Smooth muscle cell (in vitro differentiated cells): ENCODE measurements around the gene COX17. TPM values are rescaled to one million over a fixed set of nuclear protein-coding genes. Genes with fewer than 3 reads are reported as not detected.

Experiments
- DNase-seq: peaks from one replicate; lab custom pipeline; 2025; ENCODE audit not compliant: unreplicated experiment; lab: John Stamatoyannopoulos, UW
- H2AFZ ChIP-seq: fragments of 200-600 bp; sonication (generic); 2 replicates; pipeline ENCODE4 v1.6.0; 2016; ENCODE audit warnings: antibody characterized with exemption, low read depth, mild to moderate bottlenecking
- H3F3A ChIP-seq: fragments of 200-600 bp; sonication (generic); 2 replicates; pipeline ENCODE4 v1.6.0; 2017; ENCODE audit warnings: antibody characterized with exemption, low read depth
- H3K27ac ChIP-seq: fragments of 200-600 bp; sonication (generic); 2 replicates; pipeline ENCODE4 v1.5.1; 2016; ENCODE audit warnings: low read depth, mild to moderate bottlenecking
- H3K27me3 ChIP-seq: fragments of 200-600 bp; sonication (generic); 2 replicates; pipeline ENCODE4 v1.6.1; 2016; ENCODE audit warnings: low read depth, mild to moderate bottlenecking
- H3K36me3 ChIP-seq: fragments of 200-600 bp; sonication (generic); 2 replicates; pipeline ENCODE4 v1.5.1; 2016; ENCODE audit warnings: low read depth
- H3K4me1 ChIP-seq: fragments of 200-600 bp; sonication (generic); 2 replicates; pipeline ENCODE4 v1.5.1; 2016; ENCODE audit warnings: low read depth
- H3K4me2 ChIP-seq: fragments of 200-600 bp; sonication (generic); 2 replicates; pipeline ENCODE4 v1.6.0; 2016; ENCODE audit warnings: mild to moderate bottlenecking
- H3K4me3 ChIP-seq: fragments of 200-600 bp; sonication (generic); 2 replicates; pipeline ENCODE4 v1.5.1; 2016; ENCODE audit warnings: mild to moderate bottlenecking
- H3K79me2 ChIP-seq: fragments of 200-600 bp; sonication (generic); 2 replicates; pipeline ENCODE4 v1.6.0; 2016; ENCODE audit warnings: low read depth, mild to moderate bottlenecking
- H3K9ac ChIP-seq: fragments of 200-600 bp; sonication (generic); 2 replicates; pipeline ENCODE4 v1.6.0; 2016; ENCODE audit warnings: low read depth
- H3K9me3 ChIP-seq: fragments of 200-600 bp; sonication (generic); replicated peaks from 2 replicates; pipeline ENCODE4 v1.5.1; 2016; ENCODE audit warnings: low read depth
- H4K20me1 ChIP-seq: fragments of 200-600 bp; sonication (generic); 2 replicates; pipeline ENCODE4 v1.6.0; 2016; ENCODE audit warnings: low read depth
- WGBS: methylation state at CpG from one replicate; pipeline ENCODE4 v1.1.7; 2016; ENCODE audit warnings: low lambda C conversion rate; 5-methylcytosine and 5-hydroxymethylcytosine counted together
- polyA plus RNA-seq: library from polyadenylated mRNA; unstranded; fragments of >200 nt; fragmentation: Nextera tagmentation; extraction: Ambion mirVana; gene quantifications from 2 replicates; pipeline ENCODE4 v1.2.1, GENCODE V29; 2016
- total RNA-seq: library from RNA; depleted of rRNA; stranded (reverse); fragments of >200 nt; gene quantifications from 2 replicates; pipeline ENCODE4 v1.2.3, GENCODE V29; 2014
- TF ChIP-seq, protein P1 (sequence below): fragments of 200-600 bp; sonication (generic); IDR thresholded peaks from 2 replicates; pipeline ENCODE4 v1.5.1; 2017; ENCODE audit warnings: borderline replicate concordance, mild to moderate bottlenecking, antibody characterized with exemption; ENCODE audit not compliant: insufficient read depth, poor library complexity, severe bottlenecking

COX17 gene
- total and polyA plus RNA-seq, 2 experiments from 2014 or later, result 47.0 to 69.4 TPM

DNA sequence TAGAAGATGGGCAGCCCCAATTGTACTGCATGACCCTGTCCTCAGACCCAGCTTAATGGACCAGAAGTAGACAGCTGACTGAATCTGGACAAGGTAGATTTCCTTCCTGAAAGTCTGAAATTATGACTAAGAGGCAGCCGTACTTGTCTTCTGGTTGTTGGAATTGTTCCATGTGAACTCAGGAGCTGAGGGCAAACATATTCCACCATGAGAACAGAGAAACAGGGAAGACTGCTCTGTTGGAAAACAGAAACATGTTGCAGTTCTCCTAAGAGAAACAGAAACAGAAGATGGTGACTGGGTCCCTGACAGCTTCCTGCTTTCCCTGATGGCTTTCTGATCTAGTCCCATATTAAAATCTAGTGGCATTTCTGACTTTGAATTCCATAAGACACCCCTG lies 41.0 kb downstream of the COX17 start:
- H3K9me3 ChIP-seq, result no peaks in the 10 kb centered on the region
- no peak for DNase-seq
- H2AFZ ChIP-seq, result no peak overlapping the region
- H4K20me1 ChIP-seq, result no peaks in the 10 kb centered on the region
- 35% methylated on average over 1 of the region's 1 CpG for WGBS
- peak overlapping the region; percentile 96 for H3K27ac ChIP-seq
- no peak overlapping the region for H3K4me3 ChIP-seq
- no peak overlapping the region for H3K4me2 ChIP-seq
- no peaks in the 10 kb centered on the region for H3K36me3 ChIP-seq
- no peaks in the 10 kb centered on the region for H3K79me2 ChIP-seq
- peaks cover 14% of the 10 kb centered on the region for H3F3A ChIP-seq
- no peak overlapping the region for H3K9ac ChIP-seq
- no peaks in the 10 kb centered on the region for H3K27me3 ChIP-seq
- TF ChIP-seq, protein P1, sequence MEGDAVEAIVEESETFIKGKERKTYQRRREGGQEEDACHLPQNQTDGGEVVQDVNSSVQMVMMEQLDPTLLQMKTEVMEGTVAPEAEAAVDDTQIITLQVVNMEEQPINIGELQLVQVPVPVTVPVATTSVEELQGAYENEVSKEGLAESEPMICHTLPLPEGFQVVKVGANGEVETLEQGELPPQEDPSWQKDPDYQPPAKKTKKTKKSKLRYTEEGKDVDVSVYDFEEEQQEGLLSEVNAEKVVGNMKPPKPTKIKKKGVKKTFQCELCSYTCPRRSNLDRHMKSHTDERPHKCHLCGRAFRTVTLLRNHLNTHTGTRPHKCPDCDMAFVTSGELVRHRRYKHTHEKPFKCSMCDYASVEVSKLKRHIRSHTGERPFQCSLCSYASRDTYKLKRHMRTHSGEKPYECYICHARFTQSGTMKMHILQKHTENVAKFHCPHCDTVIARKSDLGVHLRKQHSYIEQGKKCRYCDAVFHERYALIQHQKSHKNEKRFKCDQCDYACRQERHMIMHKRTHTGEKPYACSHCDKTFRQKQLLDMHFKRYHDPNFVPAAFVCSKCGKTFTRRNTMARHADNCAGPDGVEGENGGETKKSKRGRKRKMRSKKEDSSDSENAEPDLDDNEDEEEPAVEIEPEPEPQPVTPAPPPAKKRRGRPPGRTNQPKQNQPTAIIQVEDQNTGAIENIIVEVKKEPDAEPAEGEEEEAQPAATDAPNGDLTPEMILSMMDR, result no peak
- H3K4me1 ChIP-seq, result peaks cover 8% of the 10 kb centered on the region

DNA sequence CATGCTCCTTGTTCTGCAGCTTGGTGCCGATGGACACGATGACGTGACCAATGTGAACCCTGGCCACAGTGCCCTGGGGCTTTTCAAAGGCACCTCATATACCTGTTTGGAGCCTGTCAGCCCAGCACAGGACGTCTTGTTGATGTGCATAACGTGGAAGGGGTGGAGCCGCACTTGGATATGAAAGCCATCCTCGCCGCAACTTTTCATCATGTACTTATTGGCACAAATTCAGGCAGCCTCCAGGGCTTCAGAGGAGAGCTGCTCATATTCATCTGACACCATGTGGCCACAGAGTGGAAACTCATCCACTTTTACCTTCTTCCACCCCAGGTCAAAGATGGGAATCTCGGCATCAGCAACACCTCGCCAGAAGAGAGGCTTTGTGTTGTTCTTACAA lies 41.5 kb downstream of the COX17 start:
- Histone ChIP-seq H2AFZ (no peak overlapping the region), H3K27ac (no peak overlapping the region), H4K20me1 (no peaks in the 10 kb centered on the region), H3K4me2 (no peak overlapping the region), H3K9me3 (no peaks in the 10 kb centered on the region), H3K79me2 (no peaks in the 10 kb centered on the region), H3K4me3 (no peak overlapping the region), H3K4me1 (peaks cover 8% of the 10 kb centered on the region), H3K27me3 (no peaks in the 10 kb centered on the region), H3F3A (peaks cover 14% of the 10 kb centered on the region), H3K9ac (no peak overlapping the region), H3K36me3 (no peaks in the 10 kb centered on the region)
- TF ChIP-seq, protein P1, result no peak
- DNase-seq, result no peak
- 94% methylated on average over 10 of the region's 10 CpGs for WGBS

DNA sequence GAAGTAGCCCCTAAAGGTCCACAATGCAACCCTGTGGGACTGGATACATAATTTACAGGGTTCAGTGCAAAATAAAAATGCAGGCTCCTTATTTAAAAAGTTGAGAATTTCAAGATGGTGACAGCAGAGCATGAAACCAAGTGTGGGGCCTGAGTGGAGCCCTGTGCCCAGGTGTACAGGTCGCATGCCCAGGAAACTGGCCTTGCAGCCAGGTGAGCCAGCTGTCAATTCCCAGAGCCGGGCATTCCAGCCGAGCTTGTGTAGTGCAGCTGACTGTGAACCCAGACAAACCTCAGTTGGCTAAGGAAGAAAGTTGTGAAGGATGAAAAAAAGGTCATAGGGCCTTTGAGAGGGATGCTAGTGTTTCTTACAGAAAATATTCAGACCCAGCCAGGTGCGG lies 44.4 kb downstream of the COX17 start:
- Histone ChIP-seq H3K79me2 (no peaks in the 10 kb centered on the region), H2AFZ (no peak overlapping the region), H3K4me2 (no peak overlapping the region), H3K27me3 (no peaks in the 10 kb centered on the region), H3K9me3 (no peaks in the 10 kb centered on the region), H3K4me1 (peaks cover 5% of the 10 kb centered on the region), H3K36me3 (no peaks in the 10 kb centered on the region), H4K20me1 (no peaks in the 10 kb centered on the region), H3K9ac (no peak overlapping the region), H3K4me3 (no peak overlapping the region), H3F3A (peaks cover 7% of the 10 kb centered on the region), H3K27ac (no peak overlapping the region)
- WGBS, result 91% methylated on average over 4 of the region's 4 CpGs
- DNase-seq, result no peak
- TF ChIP-seq, protein P1, result no peak

DNA sequence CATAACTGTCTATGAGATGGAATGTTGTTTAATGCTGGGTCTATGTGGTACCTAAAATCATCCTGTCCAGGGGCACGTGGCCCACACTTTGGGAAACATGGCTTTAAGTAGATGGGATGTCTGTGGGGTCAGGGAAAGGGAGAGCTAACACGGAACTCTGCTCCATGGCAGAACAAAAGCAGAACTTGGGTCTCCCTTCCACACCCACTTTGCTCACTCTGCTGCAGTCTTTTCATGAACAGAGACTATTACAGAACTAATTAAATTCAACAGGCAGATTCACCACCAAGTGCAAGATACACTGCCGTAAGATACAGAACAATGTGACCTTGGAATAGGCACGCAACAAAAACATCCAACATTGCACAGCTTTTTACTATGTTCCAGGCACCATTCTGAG lies 45.0 kb downstream of the COX17 start:
- Histone ChIP-seq H3K4me3 (no peak overlapping the region), H3K27ac (peak overlapping the region; percentile 66), H3F3A (peaks cover 3% of the 10 kb centered on the region), H3K9ac (no peak overlapping the region), H3K4me2 (no peak overlapping the region), H3K27me3 (no peaks in the 10 kb centered on the region), H4K20me1 (no peaks in the 10 kb centered on the region), H3K9me3 (no peaks in the 10 kb centered on the region), H3K4me1 (peaks cover 3% of the 10 kb centered on the region), H2AFZ (no peak overlapping the region), H3K79me2 (no peaks in the 10 kb centered on the region), H3K36me3 (no peaks in the 10 kb centered on the region)
- DNase-seq, result no peak
- WGBS, result 97% methylated on average over 4 of the region's 4 CpGs
- TF ChIP-seq, protein P1, result no peak
